K562 (cell line): ENCODE results near the gene LSM4. TPM values are rescaled to one million over a fixed set of nuclear protein-coding genes. Genes with fewer than 3 reads are reported as not detected.

Source experiments
- DEAF1 ChIP-seq: fragments of 450-650 bp; formaldehyde crosslinking; IDR thresholded peaks from 2 replicates; pipeline ENCODE4 v1.4.0; 2020; ENCODE audit warnings: mild to moderate bottlenecking, moderate library complexity
- ETV5 ChIP-seq: sonication (generic); formaldehyde crosslinking; IDR thresholded peaks from 2 replicates; pipeline ENCODE4 v1.4.0; 2020; ENCODE audit warnings: low read depth, mild to moderate bottlenecking, missing genetic modification reagents
- KLF16 ChIP-seq: IDR thresholded peaks from 2 replicates; pipeline ENCODE4 v1.6.1; 2016; ENCODE audit warnings: antibody characterized with exemption
- NONO ChIP-seq, 2 experiments: fragments of 200-400 bp in 1 of 2; fragments of 450-650 bp in 1 of 2; formaldehyde crosslinking in 1 of 2; IDR thresholded peaks; 2 replicates each; pipeline ENCODE4 v1.6.1; 2017; ENCODE audit warnings: low read depth in 2 of 2, mild to moderate bottlenecking in 2 of 2, moderate library complexity in 2 of 2, low read length in 1 of 2
- POLR2B ChIP-seq: fragments of 450-650 bp; IDR thresholded peaks from 2 replicates; pipeline ENCODE4 v1.6.1; 2018; ENCODE audit warnings: low read depth; ENCODE audit not compliant: partially characterized antibody
- REST ChIP-seq, 2 experiments: fragments of 450-650 bp; formaldehyde crosslinking in 1 of 2; IDR thresholded peaks; 2 replicates each; pipeline versions ENCODE4 v1.4.0 to v1.6.1; 2014 to 2020; ENCODE audit warnings: mild to moderate bottlenecking in 2 of 2, borderline replicate concordance in 1 of 2, low read depth in 1 of 2
- RFX5 ChIP-seq: IDR thresholded peaks from 2 replicates; pipeline ENCODE4 v1.6.1; 2011; ENCODE audit warnings: low read depth, mild to moderate bottlenecking, improper control_type of control experiment, low read length
- SAP30 ChIP-seq: fragments of 200-600 bp; sonication (generic); IDR thresholded peaks from 2 replicates; pipeline ENCODE4 v1.6.1; 2012; ENCODE audit warnings: borderline replicate concordance, low read depth, mild to moderate bottlenecking, moderate library complexity, low read length, control low read depth, inconsistent platforms; ENCODE audit not compliant: insufficient read depth, poor library complexity, severe bottlenecking
- SMARCE1 ChIP-seq: fragments of 450-650 bp; IDR thresholded peaks from 2 replicates; pipeline ENCODE4 v1.7.1; 2016; ENCODE audit warnings: mild to moderate bottlenecking
- SUPT5H ChIP-seq: fragments of 450-650 bp; IDR thresholded peaks from 2 replicates; pipeline ENCODE4 v1.6.1; 2016
- THRA ChIP-seq: fragments of 450-650 bp; IDR thresholded peaks from 2 replicates; pipeline ENCODE4 v1.6.1; 2017; ENCODE audit warnings: mild to moderate bottlenecking, moderate library complexity
- THRAP3 ChIP-seq: fragments of 450-650 bp; IDR thresholded peaks from 2 replicates; pipeline ENCODE4 v1.6.1; 2016; ENCODE audit warnings: mild to moderate bottlenecking, inconsistent platforms, borderline replicate concordance
- ZFX ChIP-seq: sonication (generic); formaldehyde crosslinking; IDR thresholded peaks from 2 replicates; pipeline ENCODE4 v1.8.0; 2022; ENCODE audit warnings: mild to moderate bottlenecking, missing genetic modification reagents, moderate library complexity
- ZNF23 ChIP-seq: fragments of 250-450 bp; sonication (Bioruptor Pico); IDR thresholded peaks from 2 replicates; pipeline ENCODE4 v1.4.0; 2020; ENCODE audit warnings: mild to moderate bottlenecking
- ZNF232 ChIP-seq: sonication (generic); formaldehyde crosslinking; IDR thresholded peaks from 2 replicates; pipeline ENCODE4 v1.8.0; 2022; ENCODE audit warnings: mild to moderate bottlenecking, missing genetic modification reagents
- ZNF511 ChIP-seq: sonication (generic); formaldehyde crosslinking; IDR thresholded peaks from 2 replicates; pipeline ENCODE4 v1.8.0; 2022; ENCODE audit warnings: mild to moderate bottlenecking, missing genetic modification reagents
- polyA plus RNA-seq, 8 experiments: library from polyadenylated mRNA; depleted of rRNA in 4 of 8; stranded (reverse) in 5 of 8; unstranded in 3 of 8; fragments of >200 nt; fragmentation: Nextera tagmentation in 2 of 8; fragmentation: Illumina TruSeq in 1 of 8; extraction: Ambion mirVana in 2 of 8; extraction: Trizol in 1 of 8; gene quantifications; 2 replicates each; pipeline versions ENCODE4 v1.2.1 to v1.2.3, GENCODE V29; 2011 to 2014; ENCODE audit warnings: inconsistent platforms in 1 of 8, missing spikeins in 1 of 8
- total RNA-seq, 7 experiments: library from RNA; depleted of rRNA in 6 of 7; stranded (reverse); fragments of >200 nt in 6 of 7; fragmentation: Illumina TruSeq in 2 of 7; extraction: Trizol in 2 of 7; gene quantifications; 2 replicates each; pipeline versions ENCODE4 v1.2.1 to v1.2.3, GENCODE V29; 2011 to 2021; ENCODE audit warnings: low replicate concordance in 1 of 7

LSM4 gene
- total and polyA plus RNA-seq, 9 of the 15 experiments (the other 6 are each of a cell fraction or from before 2014, with no cell fraction given): 11.9 to 763 (median 202) TPM

- TF ChIP-seq ZNF23 (CRISPR knock-in tag) (no peak), ETV5 (CRISPR knock-in tag) (peak; percentile 40; the same call in 1 of the 2 replicates), ZFX (peak; percentile 49; the same call in 1 of the 2 replicates), KLF16 (no peak), ZNF232 (CRISPR knock-in tag) (no peak), ZNF511 (CRISPR knock-in tag) (no peak), SMARCE1 (no peak), REST (IDR thresholded peaks at IDR 0.05; ENCODE audit: borderline replicate concordance) (peak; percentile 39; the same call in 1 of the 2 replicates), REST (CRISPR knock-in tag; IDR thresholded peaks at IDR 0.05; ENCODE audit: low read depth) (no peak), POLR2B (peak; percentile 39), NONO (IDR thresholded peaks at IDR 0.05; ENCODE audit: low read depth in 2 of 2, low read length in 1 of 2) (peak in 1 of 2 experiments; percentile 60; a peak in 1 of 4 replicates), THRAP3 (no peak), DEAF1 (CRISPR knock-in tag) (no peak), THRA (no peak), SAP30 (peak; percentile 38), RFX5 (no peak), SUPT5H (peak; percentile 81)
Measured at GRCh38 chr19:18322759-18323460, at the start of gene LSM4 (continued).
